ACC112 (cell line): ENCODE data around the gene OSBPL3.

Experiments
- H2AFZ ChIP-seq: fragments of 200-600 bp; sonication (generic); one replicate; pipeline ENCODE4 v1.6.0; 2017; ENCODE audit warnings: antibody characterized with exemption, low read length; ENCODE audit not compliant: unreplicated experiment
- H3K27ac ChIP-seq: fragments of 200-600 bp; sonication (generic); 2 replicates; pipeline ENCODE4 v1.5.1; 2014; ENCODE audit warnings: low read depth, mild to moderate bottlenecking, antibody characterized with exemption, low read length, moderate library complexity
- H3K27me3 ChIP-seq: fragments of 200-600 bp; sonication (generic); 2 replicates; pipeline ENCODE4 v1.6.1; 2014; ENCODE audit warnings: mild to moderate bottlenecking, antibody characterized with exemption, low read length, moderate library complexity, mixed read lengths; ENCODE audit not compliant: insufficient read depth
- H3K36me3 ChIP-seq: fragments of 200-600 bp; sonication (generic); 2 replicates; pipeline ENCODE4 v1.6.1; 2016; ENCODE audit warnings: mild to moderate bottlenecking, antibody characterized with exemption, low read length, moderate library complexity, mixed read lengths; ENCODE audit not compliant: insufficient read depth
- H3K4me1 ChIP-seq: fragments of 200-600 bp; sonication (generic); one replicate; pipeline ENCODE4 v1.6.1; 2016; ENCODE audit warnings: low read length, mixed read lengths; ENCODE audit not compliant: insufficient read depth, unreplicated experiment, control insufficient read depth
- H3K4me3 ChIP-seq: fragments of 200-600 bp; sonication (generic); 2 replicates; pipeline ENCODE4 v1.5.1; 2014; ENCODE audit warnings: mild to moderate bottlenecking, low read depth, low read length
- H3K79me2 ChIP-seq: fragments of 200-600 bp; sonication (generic); one replicate; pipeline ENCODE4 v1.6.0; 2016; ENCODE audit warnings: low read length; ENCODE audit not compliant: control insufficient read depth, unreplicated experiment, insufficient read depth

Gene OSBPL3

GRCh38 chr7:24896031-24896501 lies 83.9 kb downstream of the OSBPL3 start:
- H3K4me1 ChIP-seq, result peaks cover 16% of the 10 kb centered on the region
- H3K36me3 ChIP-seq, result no peaks in the 10 kb centered on the region
- no peak overlapping the region for H3K27ac ChIP-seq
- H2AFZ ChIP-seq, result no peak overlapping the region
- H3K4me3 ChIP-seq, result no peak overlapping the region
- peaks cover 3% of the 10 kb centered on the region for H3K79me2 ChIP-seq
- no peaks in the 10 kb centered on the region for H3K27me3 ChIP-seq

GRCh38 chr7:24894429-24895221 lies 85.4 kb downstream of the OSBPL3 start:
- H3K4me1 ChIP-seq, result peaks cover 16% of the 10 kb centered on the region
- H3K79me2 ChIP-seq, result peaks cover 3% of the 10 kb centered on the region
- H3K4me3 ChIP-seq, result no peak overlapping the region
- no peaks in the 10 kb centered on the region for H3K27me3 ChIP-seq
- no peaks in the 10 kb centered on the region for H3K36me3 ChIP-seq
- no peak overlapping the region for H2AFZ ChIP-seq
- H3K27ac ChIP-seq, result no peak overlapping the region

GRCh38 chr7:24891311-24891735 lies 88.7 kb downstream of the OSBPL3 start:
- Histone ChIP-seq H3K4me3 (no peak overlapping the region), H3K27ac (no peak overlapping the region), H3K36me3 (no peaks in the 10 kb centered on the region), H2AFZ (no peak overlapping the region), H3K27me3 (no peaks in the 10 kb centered on the region), H3K4me1 (peaks cover 7% of the 10 kb centered on the region), H3K79me2 (peaks cover 3% of the 10 kb centered on the region)

GRCh38 chr7:24889611-24890010 lies 90.4 kb downstream of the OSBPL3 start:
- Histone ChIP-seq H3K36me3 (no peaks in the 10 kb centered on the region), H3K4me3 (no peak overlapping the region), H3K79me2 (peaks cover 3% of the 10 kb centered on the region), H2AFZ (no peak overlapping the region), H3K27me3 (no peaks in the 10 kb centered on the region), H3K4me1 (peaks cover 16% of the 10 kb centered on the region), H3K27ac (no peak overlapping the region)

- no peaks in the 10 kb centered on the region for H3K27me3 ChIP-seq
- peaks cover 3% of the 10 kb centered on the region for H3K79me2 ChIP-seq
- H3K4me1 ChIP-seq, result peaks cover 23% of the 10 kb centered on the region
- no peaks in the 10 kb centered on the region for H3K36me3 ChIP-seq
- H3K27ac ChIP-seq, result no peak overlapping the region
- no peak overlapping the region for H3K4me3 ChIP-seq
- H2AFZ ChIP-seq, result no peak overlapping the region
Observed at GRCh38 chr7:24888653-24889052, 91.3 kb downstream of the OSBPL3 start.

- H2AFZ ChIP-seq, result no peak overlapping the region
- no peaks in the 10 kb centered on the region for H3K36me3 ChIP-seq
- H3K4me1 ChIP-seq, result peaks cover 44% of the 10 kb centered on the region
- H3K4me3 ChIP-seq, result no peak overlapping the region
- no peaks in the 10 kb centered on the region for H3K79me2 ChIP-seq
- H3K27ac ChIP-seq, result no peak overlapping the region
- H3K27me3 ChIP-seq, result no peaks in the 10 kb centered on the region
Observed at GRCh38 chr7:24885716-24886115, 94.3 kb downstream of the OSBPL3 start.

GRCh38 chr7:24885305-24885704 lies 94.7 kb downstream of the OSBPL3 start:
- Histone ChIP-seq H3K27me3 (no peaks in the 10 kb centered on the region), H2AFZ (no peak overlapping the region), H3K4me1 (peaks cover 44% of the 10 kb centered on the region), H3K79me2 (no peaks in the 10 kb centered on the region), H3K36me3 (no peaks in the 10 kb centered on the region), H3K27ac (no peak overlapping the region), H3K4me3 (no peak overlapping the region)

GRCh38 chr7:24884401-24884800 lies 95.6 kb downstream of the OSBPL3 start:
- no peaks in the 10 kb centered on the region for H3K36me3 ChIP-seq
- no peaks in the 10 kb centered on the region for H3K79me2 ChIP-seq
- H3K4me1 ChIP-seq, result peaks cover 44% of the 10 kb centered on the region
- peak overlapping the region; percentile 77 for H3K27ac ChIP-seq
- H2AFZ ChIP-seq, result no peak overlapping the region
- no peak overlapping the region for H3K4me3 ChIP-seq
- no peaks in the 10 kb centered on the region for H3K27me3 ChIP-seq

GRCh38 chr7:24883622-24884013 lies 96.4 kb downstream of the OSBPL3 start:
- Histone ChIP-seq H3K4me1 (peaks cover 44% of the 10 kb centered on the region), H2AFZ (no peak overlapping the region), H3K4me3 (peak overlapping the region; percentile 2; the same call in 1 of the 2 replicates), H3K79me2 (no peaks in the 10 kb centered on the region), H3K27ac (peak overlapping the region; percentile 77), H3K36me3 (no peaks in the 10 kb centered on the region), H3K27me3 (no peaks in the 10 kb centered on the region)

- Histone ChIP-seq H3K4me3 (peak overlapping the region; percentile 35; the same call in 1 of the 2 replicates), H3K36me3 (no peaks in the 10 kb centered on the region), H2AFZ (no peak overlapping the region), H3K27me3 (no peaks in the 10 kb centered on the region), H3K79me2 (no peaks in the 10 kb centered on the region), H3K27ac (peak overlapping the region; percentile 77), H3K4me1 (peaks cover 44% of the 10 kb centered on the region)
Observed at GRCh38 chr7:24882989-24883621, 96.9 kb downstream of the OSBPL3 start.

- Histone ChIP-seq H3K36me3 (no peaks in the 10 kb centered on the region), H3K79me2 (no peaks in the 10 kb centered on the region)
Observed at GRCh38 chr7:24881623-24882022, 98.4 kb downstream of the OSBPL3 start.

More at GRCh38 chr7:24881623-24882022, 98.4 kb downstream of the OSBPL3 start:
- no peak overlapping the region for H3K4me3 ChIP-seq
- H2AFZ ChIP-seq, result no peak overlapping the region
- H3K27ac ChIP-seq, result no peak overlapping the region
- peaks cover 44% of the 10 kb centered on the region for H3K4me1 ChIP-seq
- H3K27me3 ChIP-seq, result no peaks in the 10 kb centered on the region
